ENCODE measurements around the gene ERC1. TPM values are rescaled to one million over a fixed set of nuclear protein-coding genes. Genes with fewer than 3 reads are reported as not detected.
A peak's percentile ranks its signal among the peaks of the same experiment; 100 is the strongest.
"Not testable (repeated sequence)": the region's sequence is repeated elsewhere in the genome, so short reads cannot be mapped to it uniquely, and the experiment has no call there.

The ERC1 gene
- total RNA-seq, 1 donor: 17.2 TPM

DNA sequence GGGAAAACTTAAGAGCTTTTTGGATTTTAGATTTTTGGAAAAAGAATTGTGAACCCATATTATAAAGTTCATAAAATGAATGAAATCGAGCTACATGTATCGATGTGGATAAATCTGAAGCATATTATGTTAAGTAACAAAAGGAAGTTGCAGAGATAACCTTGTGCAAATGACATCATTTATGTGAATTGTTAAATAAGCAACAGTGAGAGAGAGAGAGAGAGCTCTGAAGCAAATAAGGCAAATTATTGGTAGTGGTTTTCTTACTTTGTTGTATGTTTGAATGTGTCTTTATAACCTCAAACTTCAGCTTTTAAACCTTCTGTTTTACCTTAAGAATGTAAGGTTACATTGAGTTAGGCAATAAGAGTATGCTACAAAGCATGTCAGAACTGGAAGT lies 78.8 kb downstream of the ERC1 start:
- no peak for DNase-seq (ENCODE audit: low read depth in 2 of 3, low spot score in 2 of 3)

DNA sequence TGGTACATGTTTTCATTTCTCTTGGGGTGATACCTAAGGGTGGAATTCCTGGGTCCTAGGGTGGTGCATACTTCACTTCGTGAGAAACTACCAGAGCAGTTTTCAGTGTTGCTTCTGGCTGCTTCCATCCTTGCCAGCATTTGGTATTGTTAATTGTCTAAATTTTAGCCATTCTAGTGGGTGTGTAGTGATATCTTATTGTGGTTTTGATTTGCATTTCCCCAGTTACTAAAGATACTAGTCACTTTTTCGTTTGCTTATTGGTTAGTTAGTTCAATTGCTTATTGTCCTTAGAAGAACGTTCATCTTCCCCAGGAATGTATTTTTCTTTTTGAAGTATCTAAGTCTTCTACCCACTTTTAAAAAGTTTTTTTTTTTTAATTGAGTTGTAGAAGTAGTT lies 80.2 kb downstream of the ERC1 start:
- no peak for DNase-seq (ENCODE audit: low read depth in 2 of 3, low spot score in 2 of 3)

DNA sequence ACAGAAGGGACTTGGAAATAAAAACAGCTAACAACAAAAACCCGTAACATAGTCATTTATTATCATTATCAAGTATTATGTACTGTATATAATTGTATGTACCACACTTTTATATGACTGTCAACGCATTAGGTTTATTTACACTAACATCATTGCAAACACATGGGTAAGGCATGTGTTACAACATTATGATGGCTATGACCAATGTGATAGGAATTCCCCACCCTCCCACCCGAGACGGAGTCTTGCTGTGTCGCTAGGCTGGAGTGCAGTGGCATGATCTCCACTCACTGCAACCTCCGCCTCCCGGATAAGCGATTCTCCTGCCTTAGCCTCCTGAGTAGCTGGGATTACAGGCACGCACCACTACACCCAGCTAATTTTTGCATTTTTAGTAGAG lies 82.6 kb downstream of the ERC1 start:
- no peak for DNase-seq (ENCODE audit: low read depth in 2 of 3, low spot score in 2 of 3)

DNA sequence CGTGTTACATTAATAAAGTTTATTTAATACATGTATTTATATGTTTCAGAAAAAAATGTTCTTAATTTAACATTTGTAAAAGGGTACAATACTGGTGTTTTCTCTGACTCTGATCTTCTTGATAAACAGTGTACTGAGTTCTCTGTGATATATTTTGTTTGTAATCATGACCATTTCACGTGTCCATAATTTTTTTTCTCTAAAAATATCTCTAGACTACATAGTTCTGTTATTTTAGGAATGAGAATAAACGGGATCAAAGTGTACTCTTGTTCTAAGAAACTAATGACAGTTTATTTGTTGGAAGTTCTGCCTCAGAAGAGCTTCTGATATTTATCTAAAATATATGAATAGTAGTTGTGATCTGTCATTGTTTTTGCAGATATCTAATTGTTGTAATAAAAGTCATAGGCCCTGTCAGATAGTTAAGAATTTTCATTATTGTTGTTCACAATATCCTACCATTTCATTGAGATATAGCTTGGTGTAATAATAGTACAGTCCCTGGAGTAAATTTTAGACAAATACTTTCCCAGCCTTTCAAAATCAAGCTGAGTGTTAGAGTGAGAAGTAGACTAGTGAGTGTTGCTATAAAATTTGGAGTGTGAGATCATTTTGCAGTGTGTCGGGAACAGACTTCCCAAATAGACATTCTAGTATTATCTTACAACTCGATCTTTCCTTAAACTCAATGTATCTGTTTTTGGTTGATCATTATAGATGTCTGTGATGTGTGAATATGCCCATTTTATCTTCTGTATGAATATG lies 86.2 kb downstream of the ERC1 start:
- DNase-seq (ENCODE audit: low read depth in 2 of 3, low spot score in 2 of 3): no peak

DNA sequence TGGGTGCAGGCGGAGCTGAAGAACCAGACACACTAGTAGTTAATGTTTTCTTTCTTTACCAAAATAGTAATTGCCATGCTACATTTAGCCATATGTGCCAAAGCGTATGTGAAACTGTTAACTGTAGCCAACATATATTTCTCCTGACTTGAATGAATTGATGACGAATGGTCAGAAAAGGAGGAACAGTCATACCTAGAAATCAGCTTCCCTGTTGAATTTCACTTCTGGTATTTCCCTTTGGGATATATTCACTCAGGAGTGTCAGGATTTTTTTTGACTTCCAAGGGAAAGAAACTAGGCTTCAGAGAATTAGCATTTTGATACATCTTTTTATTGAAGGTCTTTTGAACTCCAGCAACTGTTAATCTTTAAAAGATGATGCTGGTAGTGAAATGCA lies 87.0 kb downstream of the ERC1 start:
- DNase-seq (ENCODE audit: low read depth in 2 of 3, low spot score in 2 of 3): no peak

DNA sequence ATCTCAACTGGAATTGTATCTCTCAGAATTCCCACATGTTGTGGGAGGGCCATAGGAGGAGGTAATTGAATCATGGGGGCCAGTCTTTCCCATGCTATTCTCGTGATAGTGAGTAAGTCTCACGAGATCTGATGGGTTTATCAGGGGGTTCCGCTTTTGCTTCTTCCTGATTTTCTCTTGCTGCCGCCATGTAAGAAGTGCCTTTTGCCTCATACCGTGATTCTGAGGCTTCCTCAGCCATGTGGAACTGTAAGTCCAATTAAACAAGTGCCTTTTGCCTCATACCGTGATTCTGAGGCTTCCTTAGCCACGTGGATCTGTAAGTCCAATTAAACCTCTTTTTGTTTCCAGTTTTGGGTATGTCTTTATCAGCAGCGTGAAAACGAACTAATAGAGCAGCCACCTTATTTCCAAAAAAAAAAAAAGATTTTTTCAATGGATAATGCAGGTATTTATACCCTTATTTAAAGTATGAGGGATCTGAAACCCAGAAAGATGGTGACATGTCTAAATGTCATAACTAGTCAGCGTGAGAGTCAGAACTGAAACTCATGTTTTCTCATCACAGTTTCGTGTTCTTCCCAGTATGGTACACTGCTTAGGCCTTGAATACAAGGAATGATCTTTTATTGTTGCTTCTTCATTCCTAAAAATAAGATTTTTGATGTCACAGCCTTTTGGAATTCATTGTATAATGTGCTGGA lies 89.6 kb downstream of the ERC1 start:
- no peak for DNase-seq (ENCODE audit: low read depth in 2 of 3, low spot score in 2 of 3)

DNA sequence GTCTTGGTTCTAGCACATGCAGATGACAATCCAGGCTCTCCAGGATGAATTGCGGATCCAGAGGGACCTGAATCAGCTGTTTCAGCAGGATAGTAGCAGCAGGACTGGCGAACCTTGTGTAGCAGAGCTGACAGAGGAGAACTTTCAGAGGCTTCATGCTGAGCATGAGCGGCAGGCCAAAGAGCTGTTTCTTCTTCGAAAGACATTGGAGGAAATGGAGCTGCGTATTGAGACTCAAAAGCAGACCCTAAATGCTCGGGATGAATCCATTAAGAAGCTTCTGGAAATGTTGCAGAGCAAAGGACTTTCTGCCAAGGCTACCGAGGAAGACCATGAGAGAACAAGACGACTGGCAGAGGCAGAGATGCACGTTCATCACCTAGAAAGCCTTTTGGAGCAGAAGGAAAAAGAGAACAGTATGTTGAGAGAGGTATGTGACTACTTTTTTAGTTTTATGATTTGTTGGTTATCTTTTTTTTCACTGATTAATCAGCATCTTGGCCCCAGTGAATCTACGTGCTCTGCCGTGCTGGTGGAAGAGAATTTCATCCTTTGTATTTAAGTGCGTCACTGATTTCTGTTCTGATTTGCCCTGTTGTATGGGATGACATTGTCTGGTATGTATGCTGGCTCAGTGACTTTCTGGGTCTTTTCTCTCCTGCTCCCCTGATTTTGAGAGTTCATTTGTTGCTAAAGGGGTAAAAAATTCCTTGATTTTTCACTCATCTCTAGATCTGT lies 92.3 kb downstream of the ERC1 start:
- no peak for DNase-seq (ENCODE audit: low read depth in 2 of 3, low spot score in 2 of 3)

DNA sequence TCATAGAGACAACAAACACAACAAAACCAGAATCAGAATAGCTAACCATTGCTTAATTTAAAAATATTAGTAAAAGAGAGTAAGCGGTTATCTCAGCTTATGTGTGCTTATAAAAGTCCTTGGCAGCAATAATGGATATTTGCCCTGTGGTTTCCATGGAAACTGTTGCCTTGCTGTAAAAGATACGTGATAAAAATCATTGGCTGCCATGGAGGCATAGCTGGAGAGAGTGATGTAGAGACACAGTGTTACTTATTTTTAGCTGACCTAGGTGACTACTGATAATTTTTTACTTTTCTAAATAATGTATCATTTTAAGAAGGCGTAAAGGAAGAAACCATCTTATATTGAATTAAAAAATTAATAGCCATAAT lies 92.9 kb downstream of the ERC1 start:
- DNase-seq (ENCODE audit: low read depth in 2 of 3, low spot score in 2 of 3): peak in 2 of 3 donors; percentile 13 to 23

DNA sequence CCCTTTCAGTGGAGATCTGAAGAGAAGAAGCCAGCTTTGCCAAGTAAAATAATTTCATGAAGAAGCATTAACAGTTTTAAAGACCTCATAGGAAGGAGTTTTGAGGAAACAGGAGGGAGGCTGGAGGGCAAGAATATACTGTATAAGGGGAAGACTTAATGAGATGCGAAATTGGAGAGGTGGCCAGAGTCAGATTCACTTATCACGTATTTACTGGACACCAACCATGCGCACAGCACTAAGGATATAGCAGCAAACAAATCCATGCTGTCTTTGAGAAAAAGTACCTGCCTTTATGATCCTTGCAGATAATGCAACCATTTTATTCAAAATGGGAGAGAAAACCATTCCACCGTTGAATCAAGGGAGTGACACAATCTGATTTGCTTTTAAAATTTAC lies 100.3 kb downstream of the ERC1 start:
- DNase-seq (ENCODE audit: low read depth in 2 of 3, low spot score in 2 of 3): no peak

DNA sequence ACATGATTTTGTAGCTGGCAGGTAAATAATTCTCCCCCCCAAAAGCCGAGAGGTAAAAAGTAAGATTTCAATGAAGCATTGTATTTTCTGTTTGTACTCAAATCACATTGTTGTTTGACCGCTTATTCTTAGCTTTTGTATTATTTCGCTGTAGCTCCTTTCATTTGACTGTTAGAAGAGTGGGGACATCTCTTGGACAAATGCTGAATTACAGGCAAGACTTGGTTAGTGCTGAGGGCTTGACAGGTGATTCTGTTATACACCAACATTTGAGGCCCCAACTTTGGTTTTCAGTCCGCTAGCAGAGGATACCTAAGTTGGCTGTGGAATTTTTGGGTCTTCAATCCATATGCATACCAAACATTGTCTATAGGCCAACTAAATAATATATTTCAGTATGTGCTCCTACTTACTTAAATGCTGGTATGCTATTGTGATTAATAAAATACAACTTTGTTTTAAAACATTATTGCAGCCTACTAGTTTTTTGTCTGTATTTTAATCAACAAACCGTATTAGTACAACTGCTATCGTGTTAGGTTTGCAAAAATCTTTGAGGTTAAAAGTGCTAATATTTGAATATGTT lies 102.2 kb downstream of the ERC1 start:
- peak; percentile 11 to 87 (median 56) for DNase-seq (ENCODE audit: low read depth in 2 of 3, low spot score in 2 of 3)

DNA sequence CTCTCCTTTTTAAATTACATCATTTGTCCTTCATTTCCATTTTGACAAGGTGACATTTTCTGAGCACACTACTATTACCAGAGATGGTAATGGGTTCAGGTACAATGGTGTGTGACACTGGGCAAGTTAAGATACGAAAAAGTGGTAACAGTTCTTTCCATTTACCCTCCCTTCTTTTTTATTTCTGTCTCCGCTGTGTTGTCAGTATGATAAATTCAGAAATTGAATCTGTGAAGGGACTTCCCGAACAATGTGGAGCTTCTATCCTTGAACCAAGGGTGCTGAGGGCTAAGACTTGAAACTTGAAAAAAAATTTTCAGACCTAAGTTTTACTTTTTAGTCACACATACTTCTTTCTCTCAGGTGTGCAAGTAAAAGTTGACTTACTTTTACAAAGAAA lies 103.7 kb downstream of the ERC1 start:
- DNase-seq (ENCODE audit: low read depth in 2 of 3, low spot score in 2 of 3): no peak

DNA sequence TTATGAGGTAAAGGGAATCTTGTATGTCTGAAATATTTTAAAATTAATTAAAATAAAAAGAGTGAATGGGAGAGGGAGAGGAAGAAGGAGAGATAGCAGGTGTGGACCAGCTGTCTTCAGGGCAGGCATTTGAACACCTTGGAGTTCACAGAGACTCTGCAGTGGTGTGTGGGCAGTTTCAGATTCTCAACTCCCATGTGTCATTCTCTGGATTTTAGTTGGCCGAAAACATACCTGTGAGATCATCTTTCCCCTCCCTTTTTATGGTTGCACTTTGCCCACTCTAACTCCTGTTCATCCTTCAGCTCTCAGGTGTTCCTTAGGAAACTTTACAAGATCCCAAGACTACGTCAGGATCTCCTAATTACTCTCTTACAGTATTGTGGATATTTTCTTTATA lies 108.1 kb downstream of the ERC1 start:
- DNase-seq (ENCODE audit: low read depth in 2 of 3, low spot score in 2 of 3): no peak

DNA sequence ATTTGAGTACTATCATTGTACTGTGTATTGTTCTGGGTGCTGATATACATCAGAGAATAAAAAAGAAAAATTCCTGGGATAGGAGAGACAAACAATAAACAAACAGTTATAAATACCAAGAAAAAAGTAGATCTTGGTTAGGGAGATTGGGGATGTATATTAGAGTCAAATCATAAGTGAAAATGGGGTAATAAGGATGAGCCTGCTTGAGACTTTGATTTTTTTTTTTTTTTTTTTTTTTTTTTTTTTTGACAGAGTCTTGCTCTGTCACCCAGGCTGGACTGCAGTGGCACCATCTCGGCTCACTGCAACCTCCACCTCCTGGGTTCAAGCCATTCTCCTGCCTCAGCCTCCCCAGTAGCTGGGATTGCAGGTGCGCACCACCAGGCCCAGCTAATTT lies 108.6 kb downstream of the ERC1 start:
- not testable (repeated sequence) for DNase-seq (ENCODE audit: low read depth in 2 of 3, low spot score in 2 of 3)

DNA sequence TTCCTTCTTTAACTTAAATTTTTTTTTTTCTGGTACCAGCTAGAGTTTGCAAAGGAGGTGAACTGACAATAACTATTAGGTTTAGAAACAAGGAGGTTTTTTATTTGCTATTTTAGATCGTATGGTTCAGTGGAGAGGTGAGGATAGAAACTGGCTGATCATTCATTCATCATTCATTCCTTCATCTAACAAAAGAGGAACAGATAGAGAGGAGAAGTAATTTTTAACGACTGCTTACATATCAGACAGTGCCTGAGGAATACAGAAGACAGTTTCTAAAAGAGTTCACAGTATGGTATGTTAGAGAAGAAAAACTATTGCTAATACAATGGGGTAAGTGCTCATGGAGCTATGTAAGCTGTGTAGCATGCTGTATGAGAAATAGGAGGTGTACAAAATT lies 111.1 kb downstream of the ERC1 start:
- no peak for DNase-seq (ENCODE audit: low read depth in 2 of 3, low spot score in 2 of 3)

DNA sequence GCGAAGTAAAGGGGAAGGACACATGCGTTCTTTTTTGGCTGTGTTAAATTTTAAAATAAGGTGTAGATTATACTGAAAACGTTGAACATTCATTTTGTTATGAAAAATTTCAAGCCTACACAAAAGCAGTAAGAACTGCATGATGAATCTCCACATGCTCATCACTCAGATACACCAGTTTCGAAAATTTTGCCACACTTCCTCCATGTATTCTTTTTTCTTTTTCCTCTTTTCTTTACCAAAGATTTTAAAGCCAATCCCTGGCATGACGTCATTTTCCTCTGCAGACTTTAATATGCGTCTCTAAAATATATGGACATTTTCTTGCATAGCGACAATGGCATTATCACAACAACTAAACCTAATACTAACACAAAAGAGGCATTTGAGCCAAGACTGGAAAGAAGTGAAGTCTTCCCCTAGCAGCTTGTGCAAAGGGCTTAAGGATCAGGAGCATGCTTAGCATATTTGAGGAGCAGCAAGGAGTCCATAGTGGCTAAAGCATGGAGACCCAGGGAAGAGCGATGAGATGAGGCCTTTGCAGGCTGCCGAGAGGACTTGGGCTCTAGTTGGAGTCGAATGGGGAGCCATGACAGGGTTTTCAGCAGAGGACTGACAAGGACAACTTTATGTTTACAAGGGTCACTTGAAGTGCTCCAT lies 111.9 kb downstream of the ERC1 start:
- no peak for DNase-seq (ENCODE audit: low read depth in 2 of 3, low spot score in 2 of 3)

DNA sequence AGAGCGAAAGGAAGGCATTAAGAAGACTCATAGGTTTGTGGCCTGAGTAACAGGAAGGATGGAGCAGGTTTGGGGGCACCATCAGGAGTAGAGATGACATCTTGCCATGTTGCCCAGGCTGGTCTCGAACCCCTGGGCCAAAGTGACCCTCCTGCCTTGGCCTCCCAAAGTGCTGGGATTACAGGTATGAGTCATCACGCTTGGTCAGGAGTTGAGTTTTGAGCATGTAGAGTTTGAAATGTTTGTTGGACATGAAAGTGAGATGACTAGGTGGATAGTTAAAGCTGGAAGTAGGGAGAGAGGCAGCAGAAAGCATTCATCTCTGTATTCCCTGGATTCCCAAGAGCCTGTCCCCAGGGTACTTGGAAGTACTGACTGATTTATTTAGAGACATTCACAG lies 112.6 kb downstream of the ERC1 start:
- no peak for DNase-seq (ENCODE audit: low read depth in 2 of 3, low spot score in 2 of 3)

DNA sequence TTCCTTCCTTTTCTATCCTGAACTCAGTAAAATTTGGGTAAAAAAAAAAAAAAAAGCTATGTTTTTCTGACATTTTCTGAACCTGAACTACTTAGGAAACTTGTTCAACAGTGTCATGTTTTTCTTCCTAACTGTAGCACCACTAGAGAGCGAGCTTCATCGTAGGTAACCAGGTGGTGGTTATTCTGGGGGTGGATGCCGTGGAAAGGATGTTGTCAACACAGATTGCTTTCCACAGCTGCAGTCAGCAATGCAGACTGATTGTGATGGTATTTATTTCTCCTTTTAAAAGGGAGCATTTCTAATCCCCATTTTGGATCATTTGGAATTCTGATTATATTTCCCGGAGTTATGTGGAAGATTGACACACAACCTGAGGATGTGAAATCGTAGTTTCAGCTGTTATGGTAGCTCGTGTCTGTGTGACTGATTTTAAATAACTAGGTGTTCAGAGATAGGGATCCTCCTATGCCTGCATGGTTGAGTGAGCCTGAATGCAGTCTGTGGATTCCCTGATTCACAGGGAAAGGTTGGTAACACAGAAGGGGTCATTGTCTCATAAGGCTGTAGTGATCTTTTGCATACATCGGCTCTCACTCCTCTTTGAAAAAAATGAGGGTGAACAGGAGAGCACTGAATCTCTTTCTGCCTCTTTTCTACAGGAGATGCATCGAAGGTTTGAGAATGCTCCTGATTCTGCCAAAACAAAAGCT lies 113.2 kb downstream of the ERC1 start:
- no peak for DNase-seq (ENCODE audit: low read depth in 2 of 3, low spot score in 2 of 3)

DNA sequence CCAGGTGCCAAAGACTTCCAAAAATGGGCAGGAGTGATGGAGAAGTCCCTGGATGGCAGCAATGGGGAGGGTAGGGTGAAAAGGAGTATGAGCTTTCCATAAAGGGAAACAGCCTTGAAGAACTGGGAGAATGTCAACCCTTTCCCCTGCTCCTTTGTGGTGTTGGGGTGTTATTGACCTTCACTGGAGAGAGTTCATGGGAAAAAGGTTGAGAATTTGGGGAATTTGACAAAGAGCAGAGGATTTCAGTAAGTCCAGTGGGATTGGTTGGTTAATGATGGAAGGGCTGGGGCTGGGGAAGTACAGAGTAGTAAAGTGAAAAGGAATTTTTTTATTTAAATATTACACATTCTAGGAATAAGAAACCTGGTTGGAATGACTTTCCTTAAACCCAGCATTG lies 116.6 kb downstream of the ERC1 start:
- DNase-seq (ENCODE audit: low read depth in 2 of 3, low spot score in 2 of 3): no peak

DNA sequence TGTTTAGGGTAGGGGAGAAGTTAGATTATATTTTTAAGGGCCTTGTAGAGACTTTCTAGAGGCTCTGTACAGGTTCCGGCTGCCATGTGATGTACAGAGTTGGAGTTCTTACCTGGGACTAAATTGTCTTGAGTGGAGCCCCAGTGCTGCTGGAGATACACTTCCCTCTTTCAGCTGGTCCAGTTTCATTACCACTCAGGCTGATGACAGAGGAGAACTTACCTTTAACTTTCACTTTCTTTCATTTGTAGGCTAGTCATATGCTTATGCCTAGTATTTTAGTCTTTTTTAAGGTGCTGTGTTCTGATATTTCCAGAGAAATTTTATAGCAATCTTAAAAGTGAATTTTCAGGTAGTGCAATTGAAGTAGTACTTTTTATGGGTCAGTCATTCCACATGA lies 117.3 kb downstream of the ERC1 start:
- DNase-seq (ENCODE audit: low read depth in 2 of 3, low spot score in 2 of 3): peak in 1 of 3 donors; percentile 19

DNA sequence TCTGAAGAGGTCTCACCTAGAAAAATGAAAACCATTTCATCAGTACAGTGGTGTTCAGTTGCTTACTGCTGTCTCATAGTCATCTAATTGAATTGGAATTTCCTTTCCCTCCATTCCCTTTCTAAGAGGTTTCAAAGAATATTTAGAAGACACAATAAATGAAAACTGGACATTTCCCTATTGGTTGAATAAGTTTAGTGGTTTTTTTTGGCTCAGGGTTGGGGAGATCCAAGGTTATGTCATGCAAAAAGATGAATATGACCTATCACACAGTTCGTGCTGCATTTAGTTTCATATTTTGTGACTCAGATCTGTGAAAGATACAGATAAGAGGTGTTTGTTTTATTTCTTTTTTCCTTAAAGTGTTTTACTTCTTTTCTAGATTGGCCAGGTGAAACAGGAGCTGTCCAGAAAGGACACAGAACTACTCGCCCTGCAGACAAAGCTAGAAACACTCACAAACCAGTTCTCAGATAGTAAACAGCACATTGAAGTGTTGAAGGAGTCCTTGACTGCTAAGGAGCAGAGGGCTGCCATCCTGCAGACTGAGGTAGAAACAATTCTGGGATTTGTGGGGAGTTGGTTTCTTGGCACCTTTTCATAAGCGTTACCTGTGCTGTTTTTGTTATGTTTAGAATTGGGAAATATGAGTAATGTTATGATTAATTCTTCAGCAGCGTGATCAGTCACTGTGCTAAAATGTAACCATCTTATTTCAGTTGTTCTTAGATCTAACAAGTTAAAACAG lies 124.6 kb downstream of the ERC1 start:
- DNase-seq (ENCODE audit: low read depth in 2 of 3, low spot score in 2 of 3): no peak
